MCF 10A (cell line): ENCODE measurements around the gene C20orf204. TPM values are rescaled to one million over a fixed set of nuclear protein-coding genes. Genes with fewer than 3 reads are reported as not detected.

ENCODE experiments used
- BruUV-seq: library from RNA; stranded (reverse); fragments of 400-500 nt; replicated peaks from 2 replicates; lab custom pipeline; 2021; lab: Mats Ljungman, UMichigan
- CTCF ChIA-PET: fragments of 300-600 bp; sonication (Branson Sonifier 250); formaldehyde crosslinking; extraction: SDS; loops from one replicate; lab custom pipeline; 2021; ENCODE audit warnings: antibody characterized with exemption, inconsistent platforms; lab: Yijun Ruan, JAX
- POLR2A ChIA-PET: fragments of 300-600, 350-650 bp; sonication (Branson Sonifier 250); formaldehyde crosslinking; extraction: SDS; loops from one replicate; lab custom pipeline; 2020; ENCODE audit warnings: antibody characterized with exemption, inconsistent platforms; lab: Yijun Ruan, JAX
- DNase-seq: peaks from one replicate; pipeline ENCODE4 v3.0.0-alpha.2; 2018; ENCODE audit not compliant: unreplicated experiment
- H3K27ac Mint-ChIP-seq: one replicate; pipeline ENCODE4 v1.8.0; 2022; ENCODE audit warnings: mild to moderate bottlenecking, low read depth, mixed read lengths; ENCODE audit not compliant: unreplicated experiment
- H3K27me3 Mint-ChIP-seq: one replicate; pipeline ENCODE4 v1.8.0; 2022; ENCODE audit warnings: mixed read lengths; ENCODE audit not compliant: insufficient read depth, unreplicated experiment
- H3K36me3 Mint-ChIP-seq: one replicate; pipeline ENCODE4 v1.8.0; 2022; ENCODE audit warnings: mild to moderate bottlenecking, moderate library complexity, mixed read lengths; ENCODE audit not compliant: insufficient read depth, unreplicated experiment
- H3K4me1 Mint-ChIP-seq: one replicate; pipeline ENCODE4 v1.8.0; 2022; ENCODE audit warnings: mixed read lengths; ENCODE audit not compliant: insufficient read depth, unreplicated experiment
- H3K4me3 Mint-ChIP-seq: one replicate; pipeline ENCODE4 v1.8.0; 2022; ENCODE audit warnings: mild to moderate bottlenecking, moderate library complexity, mixed read lengths; ENCODE audit not compliant: unreplicated experiment
- H3K9me3 Mint-ChIP-seq: one replicate; pipeline ENCODE4 v1.8.0; 2022; ENCODE audit warnings: mixed read lengths; ENCODE audit not compliant: unreplicated experiment
- CTCF ChIP-seq: fragments of 200-600 bp; IDR thresholded peaks from one replicate; pipeline ENCODE4 v1.8.0; 2022; ENCODE audit warnings: antibody characterized with exemption, mild to moderate bottlenecking; ENCODE audit not compliant: unreplicated experiment
- intact Hi-C: fragments of 100-400 bp; cut with micrococcal nuclease; formaldehyde crosslinking; loops from 2 replicates; pipeline ENCODE4 v1.14.1; 2022
- total RNA-seq: library from RNA; stranded (reverse); gene quantifications from 2 replicates; pipeline ENCODE4 v1.2.3, GENCODE V29; 2022

Gene C20orf204
- total RNA-seq, 1 experiment from 2014 or later, result 1.1 TPM

- DNase-seq, result no peak
- H3K36me3 Mint-ChIP-seq, result peaks cover 82% of the 10 kb centered on the region
- no peak overlapping the region for H3K4me3 Mint-ChIP-seq
- intact Hi-C loops, result no loop called here
- no peaks in the 10 kb centered on the region for H3K27me3 Mint-ChIP-seq
- no peaks in the 10 kb centered on the region for H3K4me1 Mint-ChIP-seq
- ChIA-PET POLR2A (interaction anchor here (0.7 to 1.4 kb wide), 2 partner anchors 22 to 38 kb away, joined by 3 read pairs; no protein-coding TSS in a partner anchor), CTCF (interaction anchor here (0.6 to 1.5 kb wide), 2 partner anchors 18 to 129 kb away, joined by 3 to 5 read pairs; no protein-coding TSS in a partner anchor)
- TF ChIP-seq CTCF, result no peak
- H3K9me3 Mint-ChIP-seq, result no peaks in the 10 kb centered on the region
- no TSS peak for BruUV-seq
- H3K27ac Mint-ChIP-seq, result no peak overlapping the region
Observed at GRCh38 chr20:64021124-64021975, 14.6 kb upstream of the C20orf204 start.

GRCh38 chr20:64022671-64023360, 13.2 kb upstream of the C20orf204 start:
- BruUV-seq, result no TSS peak
- CTCF ChIA-PET, result interaction anchor here (1.2 to 1.5 kb wide), 2 partner anchors 16 to 97 kb away, joined by 3 to 5 read pairs; no protein-coding TSS in a partner anchor
- H3K27me3 Mint-ChIP-seq, result no peaks in the 10 kb centered on the region
- no peaks in the 10 kb centered on the region for H3K9me3 Mint-ChIP-seq
- no peak overlapping the region for H3K27ac Mint-ChIP-seq
- H3K36me3 Mint-ChIP-seq, result peaks cover 84% of the 10 kb centered on the region
- POLR2A ChIA-PET, result no interaction called here
- no peak for TF ChIP-seq CTCF
- no peak overlapping the region for H3K4me3 Mint-ChIP-seq
- no peak for DNase-seq
- H3K4me1 Mint-ChIP-seq, result no peaks in the 10 kb centered on the region
- intact Hi-C loops, result no loop called here

- no peak for TF ChIP-seq CTCF
- POLR2A ChIA-PET, result no interaction called here
Observed at GRCh38 chr20:64023361-64024140, 12.4 kb upstream of the C20orf204 start.

More at GRCh38 chr20:64023361-64024140, 12.4 kb upstream of the C20orf204 start:
- Mint-ChIP-seq H3K27me3 (no peaks in the 10 kb centered on the region), H3K9me3 (no peaks in the 10 kb centered on the region), H3K4me3 (no peak overlapping the region), H3K36me3 (peaks cover 84% of the 10 kb centered on the region), H3K27ac (no peak overlapping the region), H3K4me1 (no peaks in the 10 kb centered on the region)
- no TSS peak for BruUV-seq
- DNase-seq, result no peak
- intact Hi-C loops, result no loop called here
- CTCF ChIA-PET, result interaction anchor here (1.2 kb wide), 1 partner anchor 96 kb away, joined by 3 read pairs; no protein-coding TSS in a partner anchor
